GM19025 (cell line): Measurements from ENCODE around the gene MXD3.
"Not testable (repeated sequence)": the region's sequence is repeated elsewhere in the genome, so short reads cannot be mapped to it uniquely, and the experiment has no call there.

Experiments
- ATAC-seq: cut with Tn5 transposase; IDR thresholded peaks from one replicate; pipeline ENCODE4 v1.9.1; 2021; ENCODE audit warnings: mild to moderate bottlenecking, low read depth, moderate library complexity; ENCODE audit not compliant: unreplicated experiment

Gene MXD3

DNA sequence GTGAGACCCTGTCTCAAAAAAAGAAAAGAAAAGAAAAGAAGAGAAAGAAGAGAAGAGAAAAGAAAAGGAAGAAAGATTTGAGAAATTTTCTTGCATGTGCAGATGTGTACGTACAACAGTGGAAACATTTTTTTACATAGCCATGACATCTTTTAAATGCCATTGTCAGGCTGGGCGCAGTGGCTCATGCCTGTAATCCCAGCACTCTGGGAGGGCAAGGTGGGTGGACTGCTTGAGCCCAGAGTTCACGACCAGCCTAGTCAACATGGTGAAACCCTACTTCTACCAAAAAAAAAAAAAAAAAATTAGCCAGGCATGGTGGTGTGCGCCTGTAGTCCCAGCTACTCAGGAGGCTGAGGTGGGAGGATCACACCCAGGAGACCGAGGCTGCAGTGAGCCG lies 33.2 kb upstream of the MXD3 start:
- ATAC-seq = no peak

DNA sequence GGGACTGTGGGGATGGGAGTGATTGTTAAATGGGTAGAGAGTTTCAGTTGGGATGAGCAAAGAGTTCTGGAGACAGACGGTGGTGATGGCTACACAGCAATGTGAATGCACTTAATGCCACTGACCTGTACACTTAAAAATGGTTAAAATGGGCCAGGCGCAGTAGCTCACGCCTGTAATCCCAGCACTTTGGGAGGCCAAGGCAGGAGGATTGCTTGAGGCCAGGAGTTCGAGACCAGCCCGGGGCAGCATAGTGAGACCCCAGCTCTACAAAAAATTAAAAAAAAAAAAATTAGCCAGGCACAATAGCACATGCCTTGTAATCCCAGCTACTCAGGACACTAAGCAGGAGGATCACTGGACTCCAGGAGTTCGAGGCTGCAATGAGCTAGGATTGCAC lies 32.1 kb upstream of the MXD3 start:
- ATAC-seq = no peak

DNA sequence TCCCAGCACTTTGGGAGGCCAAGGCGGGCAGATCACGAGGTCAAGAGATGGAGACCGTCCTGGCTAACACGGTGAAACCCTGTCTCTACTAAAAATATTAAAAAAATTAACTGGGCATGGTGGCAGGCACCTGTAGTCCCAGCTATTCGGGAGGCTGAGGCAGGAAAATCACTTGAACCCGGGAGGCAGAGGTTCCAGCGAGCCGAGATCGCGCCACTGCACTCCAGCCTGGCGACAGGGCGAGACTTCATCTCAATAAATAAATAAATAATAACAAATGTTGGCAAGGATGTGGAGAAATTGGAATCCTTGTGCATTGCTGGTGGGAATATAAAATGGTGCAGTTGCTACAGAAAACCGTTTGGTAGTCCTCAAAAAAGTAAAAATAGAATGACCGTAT lies 31.3 kb upstream of the MXD3 start:
- ATAC-seq = not testable (repeated sequence)

- no peak for ATAC-seq
Measured at GRCh38 chr5:177339107-177339638, 27.5 kb upstream of the MXD3 start.

GRCh38 chr5:177338251-177339106 lies 26.8 kb upstream of the MXD3 start:
- ATAC-seq = no peak

DNA sequence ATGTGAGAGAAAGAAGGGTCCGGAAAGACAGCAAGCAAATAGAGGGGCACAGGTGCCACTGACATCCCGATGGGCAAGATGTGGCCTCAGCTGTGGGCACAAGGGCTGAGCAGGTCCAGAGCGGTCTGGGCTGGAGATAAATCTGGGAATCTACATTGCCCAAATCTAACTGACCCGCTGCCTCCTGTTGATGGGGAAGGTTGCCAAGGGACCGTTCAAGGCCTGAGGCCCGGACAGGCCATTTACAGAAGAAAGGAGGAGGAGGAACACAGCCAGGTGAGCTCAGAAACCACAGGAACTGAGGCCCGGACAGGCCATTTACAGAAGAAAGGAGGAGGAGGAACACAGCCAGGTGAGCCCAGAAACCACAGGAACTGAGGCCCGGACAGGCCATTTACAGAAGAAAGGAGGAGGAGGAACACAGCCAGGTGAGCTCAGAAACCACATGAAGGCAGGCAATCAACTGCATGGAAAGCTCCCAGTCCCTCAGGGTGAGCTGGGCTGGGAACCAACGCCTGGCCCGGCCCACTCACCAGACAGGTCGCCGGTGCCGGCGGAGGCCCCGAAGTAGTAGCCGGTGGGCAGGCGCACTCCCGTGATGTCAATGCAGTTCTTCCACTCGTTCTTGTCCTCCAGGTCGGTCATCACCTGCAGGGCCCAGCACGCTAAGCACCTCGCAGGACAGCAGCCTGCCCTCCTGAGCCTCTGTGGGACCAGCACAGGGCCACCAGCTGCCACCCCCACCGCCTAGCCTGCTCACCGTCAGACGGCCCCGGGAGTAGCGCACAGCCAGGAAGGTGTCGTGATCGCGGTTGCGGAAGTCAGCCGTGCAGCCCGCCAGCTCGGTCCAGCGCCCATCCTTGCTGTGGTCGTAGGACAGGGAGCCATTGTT lies 25.2 kb upstream of the MXD3 start:
- ATAC-seq = no peak

GRCh38 chr5:177336112-177336511 lies 24.4 kb upstream of the MXD3 start:
- ATAC-seq = no peak

- ATAC-seq = no peak
Measured at GRCh38 chr5:177335701-177336065, 24.0 kb upstream of the MXD3 start.

DNA sequence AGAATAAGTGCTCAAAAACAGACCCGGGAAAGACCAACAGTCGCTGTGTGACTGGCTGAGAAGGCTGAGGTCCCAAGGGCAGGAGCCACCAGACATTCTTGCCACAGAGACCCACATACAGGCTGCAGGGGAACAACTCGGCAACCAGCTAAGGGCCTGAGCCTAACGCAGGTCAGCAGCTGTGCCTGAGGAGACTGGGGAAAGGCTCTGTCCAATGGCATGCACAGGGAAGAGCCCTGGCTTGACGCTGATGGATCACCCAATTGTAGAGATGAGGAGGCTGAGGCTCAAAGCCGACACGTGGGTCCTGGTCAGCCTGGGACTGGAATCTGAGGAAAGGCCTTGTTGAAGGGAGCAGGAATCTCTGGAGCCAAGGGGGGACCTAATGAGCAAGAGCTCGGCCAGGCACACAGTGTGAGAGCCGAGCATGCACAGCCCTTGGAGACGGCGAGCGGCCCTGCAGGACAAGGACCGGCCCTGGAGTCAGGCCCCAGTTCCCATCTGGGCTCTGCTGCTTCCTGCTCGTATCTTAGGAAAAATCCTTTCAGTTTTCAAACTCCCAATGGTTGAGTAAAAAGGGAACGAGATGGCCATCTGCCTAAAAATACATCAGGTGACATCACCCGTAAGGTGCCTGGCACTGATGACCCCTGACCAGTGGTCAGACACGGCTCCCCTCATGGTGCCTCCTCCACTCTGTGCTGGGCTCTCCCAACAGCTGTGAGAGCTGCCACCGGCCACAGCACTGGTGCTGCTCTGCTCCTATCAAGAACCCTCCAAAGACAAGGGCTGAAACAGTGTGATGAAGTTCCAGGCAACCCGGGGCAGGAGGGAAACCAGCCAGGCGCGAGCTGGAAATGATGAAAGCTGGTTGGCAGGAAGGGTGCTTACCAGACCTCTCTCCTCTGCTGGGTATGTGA lies 23.3 kb upstream of the MXD3 start:
- no peak for ATAC-seq

DNA sequence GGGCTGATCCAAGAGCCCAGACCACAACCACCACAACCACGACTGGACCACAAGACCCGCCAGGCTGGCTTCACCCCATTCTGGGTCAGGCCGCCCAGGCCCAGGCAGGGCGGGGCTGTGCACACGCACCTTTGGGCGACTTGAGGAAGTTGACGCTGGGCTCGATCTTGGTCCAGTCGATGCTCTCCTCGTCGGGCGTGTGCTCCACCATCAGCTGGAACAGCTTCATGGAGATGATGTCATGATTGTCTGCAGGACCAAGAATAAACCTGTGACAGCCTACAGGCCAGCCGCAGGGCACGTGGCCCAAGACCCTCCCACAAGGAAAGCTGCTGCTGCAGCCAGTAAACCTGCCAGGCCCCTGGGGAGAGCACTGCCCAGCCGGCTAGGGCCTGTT lies 22.5 kb upstream of the MXD3 start:
- ATAC-seq = no peak

- ATAC-seq = no peak
Measured at GRCh38 chr5:177333420-177334154, 21.9 kb upstream of the MXD3 start.

- no peak for ATAC-seq
Measured at GRCh38 chr5:177332896-177333260, 21.2 kb upstream of the MXD3 start.

DNA sequence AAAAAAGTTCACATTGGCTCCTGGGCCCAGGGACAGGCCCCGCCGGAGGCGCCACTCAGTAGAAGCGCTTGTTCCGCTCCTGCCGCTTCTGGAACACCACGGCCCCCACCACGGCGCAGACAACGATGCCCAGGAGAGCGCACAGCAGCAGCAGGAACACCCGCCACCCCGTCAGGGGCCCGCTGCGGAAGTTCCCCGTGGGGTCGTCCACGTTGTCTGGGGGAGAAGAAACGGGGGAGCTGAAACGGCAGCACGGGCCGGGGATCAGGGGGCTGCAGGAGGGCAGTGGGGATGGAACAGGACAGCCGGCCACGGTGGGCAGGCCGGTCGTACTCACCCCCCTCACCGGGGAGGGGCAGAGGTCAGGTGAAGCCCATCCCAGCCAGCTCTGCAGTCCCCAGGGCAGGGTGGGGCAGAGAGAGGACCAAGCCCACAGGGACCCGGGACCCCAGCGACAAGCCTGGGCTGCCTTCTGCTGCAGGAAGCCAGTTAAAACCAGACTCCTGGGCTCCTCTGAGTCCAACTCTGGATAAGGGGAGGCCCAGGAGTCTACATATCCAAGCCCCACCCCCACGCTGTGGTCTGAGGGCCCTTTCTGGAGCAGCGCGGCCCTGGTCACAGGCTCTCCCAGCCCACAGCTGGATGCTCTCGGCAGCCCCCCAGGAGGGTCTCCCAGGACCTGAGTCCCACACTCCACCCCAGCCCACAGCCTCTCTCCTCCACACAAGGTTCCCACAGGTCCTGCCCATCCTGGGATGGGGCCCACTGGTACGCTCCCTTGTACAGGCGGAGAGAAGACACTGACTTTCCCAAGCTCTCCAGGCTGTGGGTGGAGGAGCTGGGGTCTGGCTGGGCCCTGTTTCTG lies 20.6 kb upstream of the MXD3 start:
- no peak for ATAC-seq

GRCh38 chr5:177330991-177331842 lies 19.5 kb upstream of the MXD3 start:
- ATAC-seq = no peak

GRCh38 chr5:177329883-177330282 lies 18.2 kb upstream of the MXD3 start:
- no peak for ATAC-seq

DNA sequence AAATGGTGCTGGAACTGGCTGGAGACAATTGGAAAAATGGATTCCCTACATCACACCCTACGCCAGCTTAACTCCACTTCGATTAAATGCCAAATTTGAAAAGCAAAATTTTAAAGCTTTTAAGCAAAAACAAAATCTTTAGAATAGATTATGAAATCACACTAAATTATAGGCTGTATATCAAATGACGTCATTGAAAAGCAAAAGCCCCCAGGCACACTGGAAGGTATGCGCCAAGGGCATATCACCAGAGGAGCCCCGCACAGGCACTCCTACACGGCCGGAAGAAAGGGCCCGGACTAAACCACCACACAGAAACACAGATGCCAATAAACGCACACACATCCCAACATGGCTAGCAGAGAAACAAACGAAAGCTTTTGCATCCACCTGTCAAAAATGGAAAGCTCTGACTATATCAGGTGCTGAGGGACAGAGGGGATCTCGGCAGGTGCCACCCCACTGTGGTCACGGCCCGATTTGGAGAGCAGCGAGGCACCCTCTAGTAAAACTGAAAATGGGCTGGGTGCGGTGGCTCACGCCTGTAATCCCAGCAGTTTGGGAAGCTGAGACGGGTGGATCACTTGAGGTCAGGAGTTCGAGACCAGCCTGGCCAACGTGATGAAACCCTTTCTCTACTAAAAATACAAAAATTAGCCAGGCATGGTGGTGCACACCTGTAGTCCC lies 17.0 kb upstream of the MXD3 start:
- ATAC-seq = no peak
